ENCODE measurements around the gene GPATCH1.

DNA sequence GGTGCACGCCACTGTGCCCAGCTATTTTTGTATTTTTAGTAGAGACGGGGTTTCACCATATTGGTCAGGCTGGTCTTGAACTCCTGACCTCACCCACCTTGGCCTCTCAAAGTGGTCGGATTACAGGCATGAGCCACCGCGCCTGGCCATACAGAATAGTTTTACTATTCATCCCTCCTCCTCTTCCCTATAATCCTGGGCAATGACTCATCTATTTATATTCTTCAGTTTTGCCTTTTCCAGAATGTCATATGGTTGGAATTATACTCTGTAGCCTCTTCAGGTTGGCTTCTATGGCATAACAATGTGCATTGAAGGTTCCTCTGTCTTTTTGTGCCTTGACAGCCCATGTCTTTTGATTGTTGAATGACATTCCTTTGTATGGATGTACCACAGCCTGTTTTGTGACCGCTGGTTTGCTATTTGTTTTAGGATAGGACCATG lies 91.0 kb downstream of the GPATCH1 start:
- TF ChIP-seq, protein P1, sequence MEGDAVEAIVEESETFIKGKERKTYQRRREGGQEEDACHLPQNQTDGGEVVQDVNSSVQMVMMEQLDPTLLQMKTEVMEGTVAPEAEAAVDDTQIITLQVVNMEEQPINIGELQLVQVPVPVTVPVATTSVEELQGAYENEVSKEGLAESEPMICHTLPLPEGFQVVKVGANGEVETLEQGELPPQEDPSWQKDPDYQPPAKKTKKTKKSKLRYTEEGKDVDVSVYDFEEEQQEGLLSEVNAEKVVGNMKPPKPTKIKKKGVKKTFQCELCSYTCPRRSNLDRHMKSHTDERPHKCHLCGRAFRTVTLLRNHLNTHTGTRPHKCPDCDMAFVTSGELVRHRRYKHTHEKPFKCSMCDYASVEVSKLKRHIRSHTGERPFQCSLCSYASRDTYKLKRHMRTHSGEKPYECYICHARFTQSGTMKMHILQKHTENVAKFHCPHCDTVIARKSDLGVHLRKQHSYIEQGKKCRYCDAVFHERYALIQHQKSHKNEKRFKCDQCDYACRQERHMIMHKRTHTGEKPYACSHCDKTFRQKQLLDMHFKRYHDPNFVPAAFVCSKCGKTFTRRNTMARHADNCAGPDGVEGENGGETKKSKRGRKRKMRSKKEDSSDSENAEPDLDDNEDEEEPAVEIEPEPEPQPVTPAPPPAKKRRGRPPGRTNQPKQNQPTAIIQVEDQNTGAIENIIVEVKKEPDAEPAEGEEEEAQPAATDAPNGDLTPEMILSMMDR (IDR thresholded peaks at IDR 0.05) = no peak
- no peak for TF ChIP-seq POLR2AphosphoS5 (IDR thresholded peaks at IDR 0.05)
